GM21515 (cell line): ENCODE measurements around the gene IQCM.

Experiments used
- ATAC-seq: cut with Tn5 transposase; IDR thresholded peaks from one replicate; pipeline ENCODE4 v1.9.1; 2021; ENCODE audit not compliant: unreplicated experiment

The IQCM gene, protein sequence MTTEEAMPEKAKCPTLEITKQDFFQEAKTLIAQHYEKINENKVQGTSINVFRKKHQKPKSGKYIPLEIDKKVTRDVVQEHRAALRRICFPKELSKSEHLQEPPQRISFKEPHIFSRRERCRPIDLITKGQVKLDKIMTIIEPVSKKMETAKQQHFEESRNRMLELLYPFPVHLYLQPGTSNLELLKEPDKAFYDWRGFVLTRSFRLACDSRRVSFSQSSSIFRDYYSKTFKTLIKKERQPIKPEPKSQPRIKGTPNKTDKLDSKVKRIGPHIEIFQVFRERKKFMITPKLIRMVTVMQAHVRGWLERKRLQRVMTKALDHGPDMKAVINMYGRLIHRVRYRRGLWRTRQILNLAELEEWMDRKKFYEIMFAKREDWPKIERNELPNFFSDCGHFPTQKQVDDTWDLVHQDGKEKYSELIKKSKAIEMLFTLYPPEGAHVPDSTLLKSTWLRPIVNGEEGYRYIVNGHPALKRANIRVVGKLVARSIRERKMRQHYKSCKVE

DNA sequence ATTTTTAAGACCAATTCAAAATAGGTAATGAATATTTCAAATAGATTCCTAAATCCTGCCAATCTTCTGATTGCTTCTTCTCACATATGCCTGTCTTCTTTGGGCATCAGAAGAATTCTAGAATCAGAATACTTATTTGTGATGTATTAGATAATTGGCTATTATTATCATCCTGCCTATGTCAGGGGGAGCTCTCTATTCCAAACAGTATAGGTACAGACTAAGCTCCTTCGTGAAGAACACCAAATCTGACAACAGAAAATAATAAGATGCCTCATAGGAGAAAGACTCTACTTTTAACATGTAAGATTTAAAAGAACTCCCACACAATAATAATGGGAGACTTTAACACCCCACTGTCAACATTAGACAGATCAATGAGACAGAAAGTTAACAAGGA is at the start of gene IQCM:
IQCM (minus strand) TSS at position 101 of the 400 bp plus-strand sequence. CDS start 73,152 bp downstream, outside the sequence.
- ATAC-seq = no peak

DNA sequence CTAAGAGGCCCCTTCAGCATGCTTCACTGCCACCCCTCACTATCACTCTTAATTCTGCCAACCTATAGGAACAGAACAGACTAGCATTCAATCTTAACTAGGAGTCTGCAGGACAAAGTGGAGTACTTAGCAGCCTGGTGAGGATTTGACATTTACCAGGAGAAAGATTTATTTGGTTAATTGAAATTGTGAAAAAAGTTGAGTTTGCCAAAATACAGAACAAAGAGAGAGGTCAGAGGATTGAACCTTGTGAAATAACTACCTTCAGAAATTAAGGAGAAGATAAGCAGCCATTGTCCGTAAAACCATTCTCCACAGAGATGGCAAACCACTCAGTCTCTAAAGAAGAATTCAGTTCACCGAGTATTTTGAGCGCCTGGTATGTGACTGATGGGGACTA is 41.8 kb upstream of the IQCM start:
- ATAC-seq = no peak

DNA sequence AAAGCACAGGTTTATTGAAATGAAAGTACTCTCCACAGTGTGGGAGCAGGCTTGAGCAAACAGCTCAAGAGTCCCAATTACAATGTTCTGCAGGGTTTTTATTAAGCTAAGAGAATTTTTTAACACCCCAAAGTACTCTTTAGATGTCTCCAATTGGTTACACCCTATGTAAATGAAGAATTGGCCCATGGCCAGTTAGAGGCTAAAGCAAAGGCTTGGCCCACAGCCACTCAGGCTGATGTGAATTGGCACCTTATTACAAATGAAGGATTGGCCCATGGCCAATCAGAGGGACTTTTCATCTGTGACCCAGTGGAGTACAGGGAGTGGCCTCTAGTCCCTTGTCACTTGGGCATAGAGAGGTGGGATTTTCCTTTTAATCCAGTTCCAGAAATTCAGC is 30.1 kb upstream of the IQCM start:
- ATAC-seq = no peak

DNA sequence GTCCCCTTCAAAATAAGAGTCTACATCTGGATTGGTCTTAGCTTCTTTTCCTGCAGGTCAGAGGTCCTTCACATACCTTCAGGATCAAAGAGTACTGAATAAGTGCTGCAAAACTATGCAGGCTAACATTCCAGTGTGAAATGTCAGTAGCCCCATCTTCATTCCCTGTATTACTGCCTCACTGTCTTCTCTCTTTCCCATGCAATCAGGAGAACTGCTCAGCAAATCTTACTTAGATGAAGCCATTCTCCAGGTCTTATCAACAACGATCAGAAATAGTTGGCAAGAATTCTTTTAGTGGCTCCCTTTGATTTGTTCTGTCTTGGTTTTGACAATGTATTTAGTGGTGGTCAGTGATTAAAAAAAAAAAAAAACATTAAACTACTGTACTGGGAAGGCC is 26.0 kb upstream of the IQCM start:
- no peak for ATAC-seq

DNA sequence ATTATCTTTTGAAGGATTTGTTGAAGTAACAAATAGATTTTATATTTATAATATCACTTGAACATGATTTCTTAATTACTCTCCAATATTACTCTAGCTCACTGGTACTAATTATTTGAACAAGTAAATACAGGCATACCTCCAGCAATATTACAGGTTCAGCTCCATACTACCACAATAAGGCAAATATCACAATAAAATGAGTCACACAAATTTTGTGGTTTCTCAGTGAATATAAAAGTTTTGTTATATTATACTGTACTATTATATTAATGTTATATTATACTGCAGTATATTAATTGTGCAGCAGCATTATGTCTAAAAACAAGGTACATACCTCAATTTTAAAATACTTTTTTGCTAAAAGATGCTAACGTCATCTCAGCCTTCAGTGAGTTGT is 22.4 kb upstream of the IQCM start:
- ATAC-seq = no peak

DNA sequence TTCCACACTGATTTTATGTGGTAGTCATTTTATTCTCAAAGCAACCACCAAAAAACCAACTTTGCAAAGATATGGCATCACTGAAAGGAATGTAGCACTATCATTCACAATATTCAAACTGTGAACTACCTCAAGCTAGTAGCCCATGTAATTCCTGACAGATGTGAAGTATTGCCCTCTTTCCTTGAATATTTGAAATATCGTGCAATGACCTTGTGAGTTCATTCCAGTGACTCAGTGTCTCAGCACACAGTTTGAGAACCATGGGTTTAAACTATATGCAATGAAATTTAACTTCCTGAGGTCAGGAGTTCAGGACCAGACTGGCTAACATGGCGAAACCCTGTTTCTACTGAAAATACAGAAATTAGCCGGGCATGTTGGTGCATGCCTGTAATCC is 20.9 kb upstream of the IQCM start:
- no peak for ATAC-seq

DNA sequence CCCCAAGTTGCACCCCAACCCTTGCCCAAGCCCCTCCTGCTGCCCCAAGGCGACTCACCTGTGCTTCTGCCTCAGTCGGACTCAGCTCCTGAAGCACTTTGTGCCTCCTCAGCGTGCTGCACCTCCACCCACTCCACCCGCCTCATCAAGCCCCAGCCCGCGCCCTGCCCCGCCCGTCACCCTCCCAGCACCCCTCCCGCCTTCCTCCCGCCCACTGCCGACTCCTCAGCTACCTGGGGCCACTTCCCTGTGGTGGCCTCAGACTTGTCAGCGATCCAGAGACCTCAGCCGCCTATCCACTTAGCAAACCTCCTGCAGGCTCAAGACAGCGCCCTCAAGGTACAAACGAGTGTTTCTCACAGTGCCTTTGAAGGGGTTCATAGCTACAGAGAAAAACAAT is 19.6 kb upstream of the IQCM start:
- no peak for ATAC-seq

DNA sequence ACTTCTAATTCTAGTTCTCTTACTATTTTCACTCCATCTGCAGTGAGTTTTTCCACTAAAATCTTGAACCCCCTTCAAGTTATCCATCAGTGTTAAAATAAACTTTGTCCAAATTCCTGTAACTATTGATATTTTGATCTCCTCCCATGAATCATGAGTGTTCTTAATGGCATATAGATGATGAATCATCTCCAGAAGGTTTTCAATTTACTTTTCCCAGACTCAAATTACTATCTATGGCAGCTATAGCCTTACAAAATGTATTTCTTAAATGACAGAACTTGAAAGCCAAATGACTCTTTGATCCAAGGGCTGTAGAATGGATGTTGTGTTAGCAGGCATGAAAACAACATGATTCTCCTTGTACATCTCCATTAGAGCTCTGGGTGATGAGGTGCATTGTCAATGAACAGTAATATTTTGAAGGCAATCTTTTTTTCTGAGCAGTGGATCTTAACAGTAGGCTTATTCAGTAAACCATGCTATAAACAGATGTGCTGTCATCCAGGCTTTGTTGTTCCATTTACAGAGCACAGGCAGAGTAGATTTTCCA is 16.1 kb upstream of the IQCM start:
- no peak for ATAC-seq

DNA sequence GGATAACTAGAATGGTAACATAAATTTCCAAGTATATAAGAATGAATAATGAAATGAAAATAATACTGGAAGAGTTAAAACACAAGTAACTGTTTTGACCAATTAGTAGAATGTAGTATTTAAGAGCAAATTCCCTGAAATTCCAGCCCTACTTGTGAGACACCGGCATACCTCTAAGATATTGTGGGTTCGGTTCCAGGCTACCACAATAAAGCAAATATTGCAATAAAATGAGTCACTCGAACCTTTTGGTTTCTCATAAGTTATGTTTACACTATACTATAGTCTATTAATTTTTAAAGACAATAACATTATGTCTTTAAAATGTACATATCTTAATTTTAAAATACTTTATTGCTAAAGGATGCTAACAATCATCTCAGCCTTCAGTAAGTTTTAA is 15.2 kb upstream of the IQCM start:
- no peak for ATAC-seq

DNA sequence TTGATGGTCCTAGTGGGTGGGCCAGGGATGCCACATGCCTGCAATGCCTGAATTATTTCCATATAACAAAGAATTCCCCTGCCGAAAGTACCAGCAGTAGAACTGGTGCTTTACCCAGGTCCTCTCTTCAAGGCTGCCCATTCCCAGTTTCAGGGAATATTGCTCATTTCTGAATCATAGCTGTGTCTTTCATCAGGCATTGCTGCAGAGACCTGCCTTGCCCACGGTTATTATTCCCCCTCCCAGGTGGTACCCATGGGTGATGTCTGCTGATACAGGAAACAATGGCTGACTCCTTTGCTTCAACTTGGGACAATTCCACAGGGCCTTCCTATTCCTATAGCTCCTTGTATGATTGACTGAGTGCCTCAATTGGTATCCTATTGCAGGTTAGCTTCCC is 9.7 kb upstream of the IQCM start:
- no peak for ATAC-seq

DNA sequence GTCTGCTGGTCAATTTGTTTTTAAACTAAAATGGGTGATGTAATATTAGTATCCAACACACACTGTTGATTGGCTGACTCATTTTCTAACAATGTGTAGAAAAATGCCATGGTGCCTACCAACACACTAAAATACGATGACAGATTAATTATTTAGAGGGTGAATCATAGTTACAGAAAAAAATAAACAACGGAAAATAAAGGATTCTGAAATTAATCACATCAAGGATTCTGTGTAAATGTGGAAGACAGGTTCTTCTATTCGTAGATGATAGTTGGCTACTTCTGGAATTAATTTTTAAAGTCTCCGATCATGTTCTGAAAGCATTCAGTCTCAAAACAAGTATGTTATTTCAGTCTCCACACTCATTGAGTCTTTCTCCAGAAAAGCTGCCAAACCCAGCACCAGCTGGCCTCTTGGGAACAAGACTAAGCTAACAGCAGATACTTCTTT is 8.2 kb upstream of the IQCM start:
- no peak for ATAC-seq

DNA sequence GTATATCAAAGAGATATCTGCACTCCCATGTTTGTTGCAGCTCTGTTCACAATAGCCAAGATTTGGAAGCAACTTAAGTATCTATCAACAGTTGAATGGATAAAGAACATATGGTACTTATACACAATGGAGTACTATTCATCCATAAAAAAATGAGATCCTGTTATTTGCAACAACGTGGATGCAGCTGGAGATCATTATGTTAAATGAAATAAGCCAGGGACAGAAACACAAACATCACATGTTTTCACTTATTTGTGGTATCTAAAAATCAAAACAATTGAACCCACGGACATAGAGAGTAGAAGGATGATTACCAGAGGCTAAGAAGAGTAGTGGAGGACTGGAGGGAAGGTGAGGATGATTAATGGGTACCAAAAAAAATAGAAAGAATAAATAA is 14.2 kb downstream of the IQCM start:
- no peak for ATAC-seq

DNA sequence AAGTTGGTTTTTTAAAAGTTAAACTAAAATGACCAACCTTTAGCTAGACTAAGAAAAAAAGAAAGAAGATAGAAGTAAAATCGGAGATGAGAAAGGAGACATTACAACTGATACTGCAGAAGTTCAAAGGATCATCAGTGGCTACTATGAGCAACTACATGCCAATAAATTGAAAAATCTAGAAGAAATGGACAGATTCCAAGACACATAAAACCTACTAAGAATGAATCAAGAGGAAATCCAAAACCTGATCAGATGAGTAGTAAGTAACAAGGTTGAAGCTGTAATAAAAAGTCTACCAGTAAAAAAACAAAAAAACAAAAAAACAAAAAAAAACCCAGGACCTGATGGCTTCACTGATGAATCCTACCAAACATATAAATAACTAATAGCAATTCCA is 16.1 kb downstream of the IQCM start:
- ATAC-seq = no peak

DNA sequence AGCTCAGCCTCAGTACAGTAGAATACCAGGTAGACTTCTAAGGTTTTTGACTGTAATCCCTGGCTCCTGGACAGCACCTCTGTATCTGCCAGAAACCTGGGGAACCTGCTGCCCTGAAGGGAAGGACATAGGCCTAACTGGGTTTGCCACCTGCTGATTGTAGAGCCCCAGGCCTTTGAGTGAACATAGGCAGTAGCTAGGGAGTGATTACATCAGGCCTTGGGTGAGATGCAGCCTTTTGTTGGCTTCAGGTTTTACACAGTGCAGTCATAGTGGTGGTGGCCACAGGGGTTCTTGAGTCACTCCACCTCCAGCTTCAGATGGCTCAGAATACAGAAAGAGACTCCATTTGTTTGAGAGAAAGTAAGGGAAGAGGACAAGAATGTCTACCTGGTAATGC is 19.3 kb downstream of the IQCM start:
- no peak for ATAC-seq

DNA sequence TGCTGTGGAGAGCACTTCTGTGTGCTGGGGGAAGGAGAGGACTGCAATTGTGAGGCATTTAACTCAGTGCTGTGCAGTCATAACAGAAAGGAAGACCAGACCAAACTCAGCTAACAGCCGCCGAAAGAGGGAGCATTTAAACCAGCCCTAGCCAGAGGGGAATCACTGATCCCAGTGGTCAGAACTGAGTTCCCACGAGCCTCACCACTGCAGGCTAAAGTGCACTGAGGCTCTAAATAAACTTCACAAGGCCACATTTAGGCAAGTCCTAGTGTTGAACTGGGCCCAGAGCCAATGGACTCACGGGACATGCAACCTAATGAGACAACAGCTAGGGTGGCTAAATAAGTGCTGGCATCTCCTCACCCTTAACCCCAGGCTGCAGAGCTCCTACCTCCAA is 20.4 kb downstream of the IQCM start:
- ATAC-seq = no peak

DNA sequence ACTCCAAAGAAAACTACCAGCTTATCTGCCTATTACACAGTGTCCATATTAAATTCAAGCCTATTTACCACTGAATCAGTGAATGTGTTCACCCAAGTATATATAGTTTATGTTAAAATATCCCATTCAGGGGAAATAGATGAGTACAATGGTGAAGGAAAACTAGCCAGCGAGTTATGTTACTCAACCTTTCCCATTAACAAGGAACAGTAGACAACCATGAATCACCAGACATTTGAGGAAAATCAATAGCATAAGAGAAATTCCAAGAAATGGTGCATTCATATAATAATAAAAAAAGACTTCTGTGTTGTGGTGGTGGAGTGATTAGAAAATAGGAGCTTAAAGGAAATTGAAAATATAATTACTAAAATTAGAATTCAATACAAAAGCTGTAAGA is 21.3 kb downstream of the IQCM start:
- no peak for ATAC-seq

DNA sequence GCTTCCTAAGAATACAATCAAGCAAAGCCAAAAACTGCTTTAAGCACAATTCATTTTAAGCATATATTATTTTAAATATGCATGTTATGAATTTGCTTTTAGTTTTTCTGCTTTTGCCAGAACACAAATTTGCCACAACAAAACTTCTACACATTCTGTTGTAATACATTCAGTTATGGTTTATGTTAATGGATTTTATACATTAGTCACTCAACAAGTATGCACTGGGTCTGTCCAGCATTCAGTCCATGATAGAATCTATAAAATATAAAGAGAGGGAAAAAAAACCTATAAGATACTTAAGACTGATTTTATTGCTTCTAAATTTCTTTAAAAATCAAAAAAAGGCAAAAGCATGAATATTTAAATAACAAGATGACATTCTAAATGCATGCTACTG is 22.2 kb downstream of the IQCM start:
- no peak for ATAC-seq

DNA sequence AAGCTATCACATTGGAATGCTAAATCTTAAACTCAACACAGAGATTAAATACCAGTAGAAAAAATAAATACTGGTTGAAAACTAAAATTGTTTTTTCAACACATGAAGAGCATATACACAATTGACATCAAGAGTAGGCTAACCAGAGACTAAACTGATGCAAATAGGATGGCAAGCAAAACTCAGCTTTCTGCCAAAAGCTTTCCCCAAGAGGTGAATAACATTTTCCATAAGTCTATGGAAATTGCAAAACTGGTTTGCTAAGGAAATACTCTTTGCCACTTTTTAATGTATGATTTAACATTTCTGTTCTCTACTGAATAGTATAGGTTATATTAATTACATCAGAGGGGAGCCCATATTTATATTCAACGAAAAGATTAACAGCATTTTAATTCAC is 23.8 kb downstream of the IQCM start:
- no peak for ATAC-seq

DNA sequence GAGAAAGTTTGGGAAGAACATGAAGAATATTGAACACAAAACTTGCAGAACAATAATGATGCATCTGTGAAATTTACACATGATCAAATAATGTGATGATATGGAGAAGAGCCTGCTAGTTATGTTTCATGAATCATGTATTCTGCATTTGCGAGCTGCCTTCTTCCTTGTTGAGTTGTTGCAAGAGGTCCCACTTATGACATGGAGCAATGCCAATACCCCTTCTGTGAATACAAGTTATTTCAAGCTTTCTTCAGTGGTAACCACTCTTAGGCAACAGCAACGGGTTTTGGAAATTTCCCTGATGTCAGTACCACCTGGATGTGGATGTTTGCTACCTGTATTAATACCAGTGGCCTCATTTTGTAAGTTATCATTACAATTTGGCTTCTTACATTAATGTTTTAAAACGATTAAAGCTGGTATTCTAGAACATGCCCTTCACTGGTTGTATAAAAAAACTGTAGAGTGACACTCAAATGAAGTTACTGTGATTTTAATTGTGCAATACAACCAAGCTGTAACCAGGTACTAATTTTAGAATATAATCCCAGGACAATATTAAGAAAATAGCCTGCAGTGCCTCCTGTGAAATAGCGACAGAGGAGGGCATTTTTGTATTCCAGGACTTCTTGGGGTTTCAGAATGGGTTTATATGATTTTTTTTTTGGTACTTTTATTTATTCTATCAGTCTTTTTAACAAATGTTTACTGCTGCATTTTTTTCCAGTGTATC is 25.3 kb downstream of the IQCM start:
- ATAC-seq = no peak

DNA sequence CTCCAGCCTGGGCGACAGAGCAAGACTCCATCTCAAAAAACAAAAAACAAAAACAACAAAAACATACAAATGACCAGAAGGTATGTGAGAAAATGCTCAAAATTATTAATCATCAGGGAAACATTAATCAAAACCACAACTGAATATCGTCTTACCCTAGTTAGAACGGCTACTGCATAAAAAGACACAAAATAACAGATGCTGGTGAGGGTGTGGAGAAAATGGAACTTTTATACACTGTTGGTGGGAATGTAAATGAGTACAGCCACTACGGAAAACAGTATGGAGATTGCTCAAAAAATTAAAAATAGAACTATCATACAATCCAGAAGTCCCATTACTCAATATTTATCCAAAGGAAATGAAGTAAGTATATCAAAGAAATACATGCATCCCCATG is 27.3 kb downstream of the IQCM start:
- no peak for ATAC-seq

DNA sequence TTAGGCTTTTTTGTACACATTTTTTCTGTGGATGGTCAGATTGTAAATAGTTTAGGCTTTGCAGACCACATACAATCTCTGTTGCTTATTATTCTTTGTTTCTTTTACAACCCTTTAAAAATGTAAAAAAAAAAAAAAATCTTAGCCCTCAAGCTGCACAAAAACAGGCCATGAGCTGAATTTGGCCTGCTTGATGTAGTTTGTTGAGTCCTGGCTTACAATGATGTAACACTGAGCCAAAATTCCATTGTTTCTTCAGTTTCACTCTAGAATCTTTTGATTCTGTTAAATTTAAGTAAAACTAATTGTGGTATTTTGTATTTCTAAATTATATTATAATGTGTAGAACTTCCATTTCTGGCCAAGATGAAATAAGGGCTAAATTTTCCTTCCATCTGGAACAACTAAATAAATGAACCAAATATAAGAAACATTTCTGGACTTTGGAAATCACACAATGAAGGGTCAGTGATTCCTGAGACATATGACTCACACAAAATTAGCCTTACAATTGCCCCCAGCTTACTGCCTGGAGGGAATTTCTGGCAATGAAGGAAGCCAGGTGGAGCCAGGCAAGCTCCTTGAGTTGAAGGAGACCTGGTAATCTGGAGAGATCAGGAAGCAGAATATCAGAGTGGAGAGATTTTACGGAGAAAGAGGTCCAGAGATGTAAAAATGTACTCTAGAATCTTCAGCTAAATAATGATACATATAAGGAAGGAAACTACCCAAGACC is 29.8 kb downstream of the IQCM start:
- no peak for ATAC-seq
